WERI-Rb-1 (cell line): Measurements from ENCODE around the gene POTEG.
"Not testable (repeated sequence)": the region's sequence is repeated elsewhere in the genome, so short reads cannot be mapped to it uniquely, and the experiment has no call there.

Source experiments
- DNase-seq: peaks from one replicate; pipeline ENCODE4 v3.0.0-alpha.2; 2020
- H3K27ac ChIP-seq: fragments of 250-450 bp; sonication (Bioruptor Pico); 2 replicates; pipeline ENCODE4 v1.5.1; 2020; ENCODE audit warnings: mild to moderate bottlenecking, moderate library complexity
- H3K27me3 ChIP-seq: fragments of 250-450 bp; sonication (Bioruptor Pico); 2 replicates; pipeline ENCODE4 v1.5.1; 2021; ENCODE audit warnings: mild to moderate bottlenecking, low read depth, moderate library complexity; ENCODE audit not compliant: insufficient read depth, severe bottlenecking
- H3K36me3 ChIP-seq: fragments of 250-450 bp; sonication (Bioruptor Pico); 2 replicates; pipeline ENCODE4 v1.5.1; 2020; ENCODE audit warnings: mild to moderate bottlenecking, moderate library complexity
- H3K4me3 ChIP-seq: 2 replicates; pipeline ENCODE4 v1.5.1; 2011; ENCODE audit warnings: low read depth, mild to moderate bottlenecking, control low read depth, low read length
- H3K9me3 ChIP-seq: fragments of 250-450 bp; sonication (Bioruptor Pico); 2 replicates; pipeline ENCODE4 v1.5.1; 2021; ENCODE audit warnings: mild to moderate bottlenecking, moderate library complexity; ENCODE audit not compliant: severe bottlenecking

Gene POTEG

DNA sequence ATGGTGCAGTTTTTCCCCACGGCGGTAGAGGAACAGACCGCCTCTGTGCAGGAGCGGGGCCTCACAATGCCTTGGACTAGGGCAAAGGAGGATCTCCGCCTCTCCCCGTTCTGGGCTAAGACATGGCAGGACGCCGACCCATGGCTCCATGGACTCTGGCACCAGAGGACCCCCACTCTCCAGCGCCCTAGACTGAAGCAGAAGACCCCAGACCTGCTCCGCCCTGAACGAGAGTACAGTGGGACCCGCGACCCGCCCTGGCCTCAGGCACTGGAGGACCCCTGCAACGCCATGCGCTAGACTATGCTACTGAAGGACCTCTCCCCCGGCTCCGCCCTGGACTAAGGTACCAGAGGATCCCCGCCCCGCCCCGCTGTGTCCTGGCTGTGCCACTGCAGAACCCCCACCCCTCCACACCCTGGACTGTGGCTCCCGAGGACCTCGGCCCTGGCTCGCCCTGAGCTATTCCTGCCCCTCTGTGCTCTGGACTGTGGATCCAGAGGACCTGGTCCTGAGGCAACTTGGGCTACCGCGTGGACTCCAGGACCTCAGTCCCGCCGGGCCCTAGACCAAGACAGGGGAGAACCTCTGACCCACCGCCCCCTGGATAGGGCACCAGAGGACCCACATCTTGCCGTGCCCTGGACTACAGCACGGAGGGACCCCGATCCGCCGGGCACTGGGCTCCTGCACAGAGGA is 73.1 kb downstream of the POTEG start:
- not testable (repeated sequence) for H3K4me3 ChIP-seq, H3K27ac ChIP-seq

More for the DNA sequence above, 73.1 kb downstream of the POTEG start:
- not testable (repeated sequence) for H3K9me3 ChIP-seq, H3K27me3 ChIP-seq, H3K36me3 ChIP-seq, DNase-seq
